HG02938 (cell line): ENCODE results near the gene NT5C2.
"Not testable (repeated sequence)": the region's sequence is repeated elsewhere in the genome, so short reads cannot be mapped to it uniquely, and the experiment has no call there.

Source experiments
- ATAC-seq: cut with Tn5 transposase; IDR thresholded peaks from one replicate; pipeline ENCODE4 v1.9.1; 2021; ENCODE audit warnings: mild to moderate bottlenecking, moderate library complexity; ENCODE audit not compliant: unreplicated experiment

The NT5C2 gene

DNA sequence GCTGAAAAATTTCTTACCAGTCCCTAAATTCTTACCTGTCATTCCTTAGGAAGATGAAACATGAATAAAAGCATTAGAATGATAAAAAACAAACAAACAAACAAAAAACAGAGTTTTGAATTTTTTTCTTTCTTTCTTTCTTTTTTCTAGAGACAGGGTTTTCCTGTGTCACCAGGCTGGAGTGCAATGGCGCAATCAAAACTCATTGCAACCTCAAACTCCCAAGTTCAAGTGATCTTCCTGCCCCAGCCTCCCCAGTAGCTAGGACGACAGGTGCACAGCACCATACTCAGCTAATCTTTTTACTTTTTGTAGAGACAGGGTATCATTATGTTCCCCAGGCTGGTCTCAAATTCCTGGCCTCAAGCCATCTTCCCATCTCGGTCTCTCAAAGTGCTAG lies 26.5 kb downstream of the NT5C2 start:
- ATAC-seq, result no peak

DNA sequence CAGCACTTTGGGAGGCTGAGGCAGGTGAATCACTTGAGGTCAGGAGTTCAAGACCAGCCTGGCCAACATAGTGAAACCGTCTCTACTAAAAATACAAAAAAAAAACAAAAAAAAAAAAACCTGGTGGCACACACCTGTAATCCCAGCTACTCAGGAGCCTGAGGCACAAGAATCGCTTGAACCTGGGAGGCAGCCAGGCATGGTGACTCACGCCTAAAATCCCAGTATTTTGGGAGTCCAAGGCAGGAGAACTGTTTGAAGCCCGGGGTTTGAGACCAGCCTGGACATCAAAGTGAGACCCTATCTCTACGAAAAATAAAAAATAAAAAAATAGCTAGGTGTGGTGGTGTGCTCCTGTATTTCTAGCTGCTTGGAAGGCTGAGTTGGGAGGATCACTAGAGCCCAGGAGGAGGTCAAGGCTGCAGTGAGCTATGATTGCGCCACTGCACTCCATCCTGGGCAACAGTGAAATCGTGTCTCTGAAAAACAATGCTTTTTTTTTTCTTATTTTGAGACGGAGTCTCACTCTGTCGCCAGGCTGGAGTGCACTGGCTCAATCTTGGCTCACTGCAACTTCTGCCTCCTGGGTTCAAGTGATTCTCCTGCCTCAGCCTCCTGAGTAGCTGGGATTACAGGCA lies 29.2 kb downstream of the NT5C2 start:
- ATAC-seq, result not testable (repeated sequence)

DNA sequence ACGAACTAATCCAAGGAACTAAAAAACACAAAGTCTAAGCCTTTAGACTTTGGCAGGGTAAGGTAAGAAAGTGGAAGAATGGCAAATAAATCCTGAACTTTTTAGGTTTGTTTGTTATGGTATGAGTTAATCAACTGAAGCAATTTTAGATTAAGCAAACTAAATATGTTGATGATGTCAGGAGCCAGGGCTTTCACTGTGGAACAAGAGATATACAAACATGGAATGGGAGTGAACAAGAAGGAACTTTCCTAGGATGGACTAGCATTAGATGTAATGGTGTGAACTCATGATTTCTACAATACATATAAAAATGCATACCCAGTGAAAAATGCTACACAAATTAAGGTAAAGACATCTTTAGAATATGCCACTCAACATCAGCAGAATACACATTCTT lies 35.8 kb downstream of the NT5C2 start:
- ATAC-seq, result no peak

DNA sequence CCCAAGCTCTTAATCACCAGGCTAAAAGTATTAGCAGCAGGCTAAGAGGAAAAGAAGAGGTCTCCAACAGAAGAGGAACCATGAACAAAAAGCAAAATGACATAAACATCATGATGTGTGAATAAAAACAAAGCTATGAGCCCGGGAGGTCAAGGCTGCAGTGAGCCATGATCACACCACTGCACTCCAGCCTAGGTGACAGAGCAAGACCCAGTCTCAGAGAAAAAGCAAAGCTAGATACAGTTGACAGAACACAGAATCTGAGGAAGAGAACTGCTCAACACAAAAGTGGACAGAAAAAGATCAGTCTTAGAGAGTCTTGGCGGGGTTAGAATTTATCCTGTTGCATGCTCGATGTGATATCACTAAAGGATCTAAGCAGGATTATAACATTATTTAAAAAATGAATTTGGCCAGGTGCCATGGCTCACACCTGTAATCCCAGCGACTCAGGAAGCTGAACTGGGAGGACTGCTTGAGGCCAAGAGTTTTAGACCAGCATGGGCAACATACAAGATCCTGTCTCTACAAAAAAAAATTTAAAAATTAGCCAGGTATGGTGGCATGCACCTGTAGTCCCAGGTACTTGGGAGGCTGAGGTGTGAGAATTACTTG lies 37.5 kb downstream of the NT5C2 start:
- ATAC-seq, result no peak

DNA sequence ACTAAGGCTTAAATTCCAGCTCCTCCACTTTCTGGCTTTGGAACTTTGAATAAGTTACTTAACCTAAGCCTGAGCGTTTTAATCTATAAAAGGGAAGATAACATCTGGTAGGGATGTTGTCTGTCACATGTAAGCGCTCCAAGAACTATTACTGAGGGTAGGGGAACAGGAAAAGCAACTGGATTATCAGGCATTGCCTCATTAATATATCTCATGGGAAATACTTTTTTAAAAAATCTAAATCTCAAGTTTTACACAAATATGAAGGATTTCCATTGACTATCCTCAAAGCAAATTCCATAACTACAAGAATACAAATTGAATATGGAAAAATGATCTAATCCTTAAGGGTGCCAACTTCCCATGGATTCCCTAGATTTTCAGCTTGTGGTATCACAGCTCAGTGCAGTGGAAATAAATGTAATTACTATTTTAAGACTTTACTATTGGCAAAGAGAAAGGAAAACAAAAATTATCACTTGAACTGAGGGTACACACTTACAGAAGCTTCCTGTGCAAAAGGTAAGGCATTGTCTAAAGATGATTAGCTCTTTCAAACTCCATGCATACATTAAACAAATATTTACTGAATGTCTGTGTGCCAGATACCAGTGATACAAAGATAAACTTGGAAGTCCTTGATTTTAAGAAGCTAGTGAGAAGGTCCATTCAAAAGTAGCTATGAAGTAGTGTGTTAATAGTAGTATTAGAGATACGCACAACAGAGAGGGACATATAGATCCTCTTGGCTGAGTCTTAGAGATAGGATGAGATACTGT lies 38.4 kb downstream of the NT5C2 start:
- ATAC-seq, result no peak

GRCh38 chr10:103153302-103154197 lies 39.5 kb downstream of the NT5C2 start:
- ATAC-seq, result no peak

GRCh38 chr10:103149991-103150622 lies 43.0 kb downstream of the NT5C2 start:
- no peak for ATAC-seq

DNA sequence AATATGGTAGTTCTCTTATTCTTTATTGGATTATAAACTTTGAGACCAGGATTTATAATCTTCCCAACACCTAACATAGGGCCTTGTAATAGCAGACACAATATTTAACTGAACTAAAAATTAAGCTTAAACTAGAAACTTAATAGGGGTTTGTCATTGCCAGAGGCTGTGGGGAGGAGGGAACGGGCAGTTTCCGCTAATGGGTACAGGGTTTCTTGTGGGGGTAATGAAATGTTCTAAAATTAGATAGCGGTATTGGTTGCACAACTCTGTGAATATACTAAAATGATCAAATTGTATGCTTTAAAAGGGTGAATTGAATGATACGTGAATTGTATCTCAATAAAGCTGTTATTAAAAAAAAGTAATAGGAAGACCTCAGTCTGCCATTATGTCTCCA lies 45.4 kb downstream of the NT5C2 start:
- ATAC-seq, result no peak

- no peak for ATAC-seq
Observed at GRCh38 chr10:103145860-103146466, 47.1 kb downstream of the NT5C2 start.

DNA sequence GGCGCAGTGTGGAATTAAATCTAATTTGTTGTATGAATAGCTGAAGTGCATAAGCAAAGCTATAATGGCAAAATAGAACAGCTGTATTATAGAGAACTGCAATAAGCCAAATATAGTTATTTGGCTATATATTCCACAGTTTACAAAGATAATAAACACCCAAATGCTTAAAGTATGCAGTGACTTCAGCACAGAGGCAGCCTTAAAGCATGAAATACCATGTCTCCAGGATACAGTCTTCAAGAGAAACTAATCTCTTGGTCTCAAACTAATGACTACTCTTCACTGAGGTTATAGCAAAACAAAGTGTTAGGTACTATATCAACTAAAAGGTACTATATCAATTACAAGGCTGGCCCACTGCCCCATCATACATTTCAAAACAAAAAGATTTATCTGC lies 48.0 kb downstream of the NT5C2 start:
- no peak for ATAC-seq

DNA sequence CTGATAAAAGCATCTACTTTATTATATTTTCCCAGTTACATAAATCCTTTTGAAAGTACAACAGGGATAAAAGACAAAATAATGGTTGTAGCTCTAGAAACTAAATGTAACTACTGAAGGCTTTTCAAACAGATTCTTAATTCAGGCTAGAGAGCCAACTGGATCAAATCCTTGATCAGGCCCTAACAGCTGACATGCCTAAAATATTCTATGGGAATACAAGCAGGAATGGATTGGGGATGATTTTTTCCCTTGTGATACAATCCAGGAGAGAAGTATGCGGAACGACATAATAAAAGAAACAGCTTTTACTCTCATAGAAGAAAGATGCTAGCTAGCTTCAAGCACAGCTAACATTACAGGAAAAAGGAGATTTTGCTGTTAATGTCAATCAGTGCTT lies 49.0 kb downstream of the NT5C2 start:
- no peak for ATAC-seq

- not testable (repeated sequence) for ATAC-seq
Observed at GRCh38 chr10:103143641-103144040, 49.4 kb downstream of the NT5C2 start.

GRCh38 chr10:103141950-103142349 lies 51.1 kb downstream of the NT5C2 start:
- no peak for ATAC-seq

- ATAC-seq, result no peak
Observed at GRCh38 chr10:103140469-103140868, 52.6 kb downstream of the NT5C2 start.

DNA sequence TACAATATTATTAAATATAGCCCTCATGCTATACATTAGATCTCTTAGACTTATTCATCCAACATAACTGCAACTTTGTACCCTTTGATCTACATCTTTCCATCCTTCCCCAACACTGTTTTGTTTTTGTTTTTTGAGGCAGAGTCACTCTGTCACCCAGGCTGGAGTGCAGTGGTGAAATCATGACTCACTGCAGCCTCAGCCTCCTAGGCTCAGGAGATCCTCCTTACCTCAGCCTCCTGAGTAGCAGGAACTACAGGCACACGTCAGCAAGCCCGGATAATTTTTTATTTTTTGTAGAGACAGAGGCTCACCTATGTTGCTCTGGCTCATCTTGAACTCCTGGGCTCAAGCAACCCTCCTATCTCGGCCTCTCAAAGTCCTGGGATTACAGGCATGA lies 53.3 kb downstream of the NT5C2 start:
- ATAC-seq, result no peak

GRCh38 chr10:103135168-103135567 lies 57.9 kb downstream of the NT5C2 start:
- ATAC-seq, result not testable (repeated sequence)

DNA sequence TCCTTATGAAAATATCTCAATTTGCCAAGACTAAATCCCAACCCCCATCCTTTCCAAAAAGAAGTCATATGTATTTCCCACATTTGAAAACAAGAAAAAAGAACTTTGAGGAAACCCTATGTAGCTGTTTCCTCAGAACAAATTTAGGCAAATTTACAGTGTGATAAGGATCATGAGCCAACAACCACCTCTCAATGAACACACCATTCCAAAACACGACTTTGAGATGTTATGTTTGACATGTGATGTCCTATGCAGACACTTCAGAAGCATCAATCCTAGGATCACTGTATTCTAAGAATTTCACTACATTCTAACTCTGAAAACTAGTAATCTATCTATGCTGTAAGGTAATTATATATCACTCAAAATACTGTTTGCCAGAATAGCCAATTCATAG lies 62.2 kb downstream of the NT5C2 start:
- no peak for ATAC-seq

DNA sequence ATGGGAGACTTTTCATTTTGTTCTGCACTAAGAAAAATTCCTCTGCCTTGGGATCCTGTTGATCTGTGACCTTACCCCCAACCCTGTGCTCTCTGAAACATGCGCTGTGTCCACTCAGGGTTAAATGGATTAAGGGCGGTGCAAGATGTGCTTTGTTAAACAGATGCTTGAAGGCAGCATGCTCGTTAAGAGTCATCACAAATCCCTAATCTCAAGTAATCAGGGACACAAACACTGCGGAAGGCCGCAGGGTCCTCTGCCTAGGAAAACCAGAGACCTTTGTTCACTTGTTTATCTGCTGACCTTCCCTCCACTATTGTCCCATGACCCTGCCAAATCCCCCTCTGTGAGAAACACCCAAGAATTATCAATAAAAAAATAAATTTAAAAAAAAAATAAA lies 62.9 kb downstream of the NT5C2 start:
- not testable (repeated sequence) for ATAC-seq

- ATAC-seq, result no peak
Observed at GRCh38 chr10:103127241-103127640, 65.8 kb downstream of the NT5C2 start.
